H9 (cell line): ENCODE measurements around the gene ZNF469. TPM values are rescaled to one million over a fixed set of nuclear protein-coding genes. Genes with fewer than 3 reads are reported as not detected.

Experiments
- DNase-seq: peaks from one replicate; pipeline ENCODE4 v3.0.0-alpha.2; 2017
- H2AFZ ChIP-seq: one replicate; pipeline ENCODE4 v1.6.1; 2013; ENCODE audit warnings: mild to moderate bottlenecking, low read length, control low read depth, moderate library complexity
- H2AK5ac ChIP-seq: 2 replicates; pipeline ENCODE4 v1.6.1; 2013; ENCODE audit warnings: low read length, control low read depth, mixed read lengths; ENCODE audit not compliant: insufficient read length
- H2BK120ac ChIP-seq: one replicate; pipeline ENCODE4 v1.6.1; 2013; ENCODE audit warnings: low read depth, mild to moderate bottlenecking, low read length, control low read depth, inconsistent platforms; ENCODE audit not compliant: poor library complexity, severe bottlenecking
- H2BK12ac ChIP-seq: 2 replicates; pipeline ENCODE4 v1.6.1; 2013; ENCODE audit warnings: low read length, control low read depth, mixed read lengths, low read depth; ENCODE audit not compliant: insufficient read length
- H2BK15ac ChIP-seq: 2 replicates; pipeline ENCODE4 v1.6.1; 2013; ENCODE audit warnings: low read depth, low read length, control low read depth
- H2BK20ac ChIP-seq: one replicate; pipeline ENCODE4 v1.6.1; 2013; ENCODE audit warnings: low read depth, mild to moderate bottlenecking, low read length, control low read depth, inconsistent platforms; ENCODE audit not compliant: poor library complexity, severe bottlenecking
- H2BK5ac ChIP-seq: 2 replicates; pipeline ENCODE4 v1.6.1; 2013; ENCODE audit warnings: low read length, control low read depth, mixed read lengths; ENCODE audit not compliant: insufficient read length
- H3K14ac ChIP-seq: 2 replicates; pipeline ENCODE4 v1.6.1; 2013; ENCODE audit warnings: low read length, control low read depth; ENCODE audit not compliant: insufficient read depth
- H3K18ac ChIP-seq: 2 replicates; pipeline ENCODE4 v1.6.1; 2013; ENCODE audit warnings: low read depth, mild to moderate bottlenecking, mixed read lengths, low read length, control low read depth; ENCODE audit not compliant: insufficient read length
- H3K23ac ChIP-seq: 2 replicates; pipeline ENCODE4 v1.6.1; 2013; ENCODE audit warnings: low read length, control low read depth, mixed read lengths, low read depth; ENCODE audit not compliant: insufficient read length
- H3K23me2 ChIP-seq: 2 replicates; pipeline ENCODE4 v1.6.1; 2013; ENCODE audit warnings: low read depth, mild to moderate bottlenecking, mixed read lengths, low read length, control low read depth; ENCODE audit not compliant: insufficient read length, poor library complexity, severe bottlenecking
- H3K27ac ChIP-seq: 2 replicates; pipeline ENCODE4 v1.5.1; 2013; ENCODE audit warnings: low read length, control low read depth, mixed read lengths, low read depth; ENCODE audit not compliant: insufficient read length
- H3K27me3 ChIP-seq: 2 replicates; pipeline ENCODE4 v1.6.1; 2013; ENCODE audit warnings: low read length, control low read depth, inconsistent platforms; ENCODE audit not compliant: insufficient read depth
- H3K4ac ChIP-seq: 2 replicates; pipeline ENCODE4 v1.6.1; 2013; ENCODE audit warnings: low read depth, mild to moderate bottlenecking, control low read depth, inconsistent platforms, low read length, moderate library complexity
- H3K4me1 ChIP-seq: 2 replicates; pipeline ENCODE4 v1.6.1; 2013; ENCODE audit warnings: low read length, control low read depth, inconsistent platforms; ENCODE audit not compliant: insufficient read depth
- H3K4me2 ChIP-seq: 2 replicates; pipeline ENCODE4 v1.6.1; 2013; ENCODE audit warnings: low read length, control low read depth, mixed read lengths; ENCODE audit not compliant: insufficient read length, insufficient read depth
- H3K56ac ChIP-seq: 2 replicates; pipeline ENCODE4 v1.6.1; 2013; ENCODE audit warnings: low read depth, mild to moderate bottlenecking, mixed read lengths, low read length, control low read depth; ENCODE audit not compliant: insufficient read length
- H3K79me1 ChIP-seq: 2 replicates; pipeline ENCODE4 v1.6.1; 2013; ENCODE audit warnings: low read depth, mild to moderate bottlenecking, moderate library complexity, low read length, control low read depth, inconsistent platforms; ENCODE audit not compliant: insufficient read depth, poor library complexity, severe bottlenecking
- H3K79me2 ChIP-seq: 2 replicates; pipeline ENCODE4 v1.6.1; 2013; ENCODE audit warnings: low read length, control low read depth, inconsistent platforms; ENCODE audit not compliant: insufficient read depth
- H3K9ac ChIP-seq: 2 replicates; pipeline ENCODE4 v1.6.1; 2013; ENCODE audit warnings: low read length, control low read depth, mixed read lengths; ENCODE audit not compliant: insufficient read length; ENCODE audit errors: extremely low read depth
- H3K9me3 ChIP-seq: one replicate; pipeline ENCODE4 v1.6.1; 2013; ENCODE audit warnings: low read depth, low read length, inconsistent platforms; ENCODE audit not compliant: control insufficient read depth
- H3T11ph ChIP-seq: one replicate; pipeline ENCODE4 v1.6.1; 2013; ENCODE audit warnings: mild to moderate bottlenecking, low read length, control low read depth, inconsistent platforms
- H4K20me1 ChIP-seq: one replicate; pipeline ENCODE4 v1.6.1; 2013; ENCODE audit not compliant: control insufficient read depth, insufficient read length, insufficient read depth
- H4K5ac ChIP-seq: 2 replicates; pipeline ENCODE4 v1.6.1; 2013; ENCODE audit warnings: low read depth, mild to moderate bottlenecking, mixed read lengths, low read length, control low read depth; ENCODE audit not compliant: insufficient read length
- H4K8ac ChIP-seq: replicated peaks from 2 replicates; pipeline ENCODE4 v1.6.1; 2013; ENCODE audit warnings: low read length, control low read depth, mixed read lengths, low read depth; ENCODE audit not compliant: insufficient read length
- H4K91ac ChIP-seq: 2 replicates; pipeline ENCODE4 v1.6.1; 2013; ENCODE audit warnings: low read depth, mild to moderate bottlenecking, moderate library complexity, mixed read lengths, low read length, control low read depth; ENCODE audit not compliant: insufficient read length
- H3K27ac Mint-ChIP-seq, 3 experiments: 2 replicates in 2 of 3; 3 replicates in 1 of 3; pipeline ENCODE4 v1.8.0; 2020 to 2021; ENCODE audit warnings: mixed read lengths in 3 of 3, mild to moderate bottlenecking in 1 of 3, moderate library complexity in 1 of 3
- H3K27me3 Mint-ChIP-seq: 2 replicates; pipeline ENCODE4 v1.8.0; 2021; ENCODE audit warnings: low read depth, mild to moderate bottlenecking, moderate library complexity, mixed read lengths
- H3K36me3 Mint-ChIP-seq, 3 experiments: 2 replicates in 2 of 3; 3 replicates in 1 of 3; pipeline ENCODE4 v1.8.0; 2020 to 2021; ENCODE audit warnings: low read depth in 3 of 3, mixed read lengths in 3 of 3; ENCODE audit not compliant: insufficient read depth in 1 of 3
- H3K4me1 Mint-ChIP-seq, 2 experiments: 2 replicates each; pipeline ENCODE4 v1.8.0; 2020; ENCODE audit warnings: mixed read lengths in 2 of 2
- H3K4me3 Mint-ChIP-seq, 2 experiments: 2 replicates in 1 of 2; 3 replicates in 1 of 2; pipeline ENCODE4 v1.8.0; 2020 to 2021; ENCODE audit warnings: mild to moderate bottlenecking in 2 of 2, mixed read lengths in 2 of 2, moderate library complexity in 1 of 2
- H3K9me3 Mint-ChIP-seq, 2 experiments: 2 replicates in 1 of 2; 3 replicates in 1 of 2; pipeline ENCODE4 v1.8.0; 2020; ENCODE audit warnings: mild to moderate bottlenecking in 2 of 2, mixed read lengths in 2 of 2, moderate library complexity in 1 of 2
- CTCF ChIP-seq: fragments of 200-600 bp; sonication (generic); conservative IDR thresholded peaks from 3 replicates; pipeline ENCODE4 v1.8.0; 2021; ENCODE audit warnings: antibody characterized with exemption, mild to moderate bottlenecking
- WGBS: extraction: QIAGEN DNeasy Blood & Tissue Kit; methylation state at CpG from one replicate; pipeline ENCODE4 v1.1.7; 2013; ENCODE audit warnings: missing lambda C conversion rate, low lambda C conversion rate, mixed read lengths; ENCODE audit not compliant: insufficient read length; ENCODE audit errors: extremely low coverage; 5-methylcytosine and 5-hydroxymethylcytosine counted together
- total RNA-seq: library from RNA; stranded (reverse); gene quantifications from 2 replicates; pipeline ENCODE4 v1.2.1, GENCODE V29; 2021

Gene ZNF469
- total RNA-seq, 1 experiment from 2014 or later: 4.4 TPM

GRCh38 chr16:88422733-88423447 lies 40.1 kb downstream of the ZNF469 start:
- no CpG with 5 or more reads among the region's 3 CpGs for WGBS
- Mint-ChIP-seq H3K4me3 (no peak overlapping the region), H3K4me1 (no peaks in the 10 kb centered on the region), H3K27me3 (no peaks in the 10 kb centered on the region; the same call in 1 of the 2 replicates), H3K36me3 (no peaks in the 10 kb centered on the region), H3K9me3 (no peaks in the 10 kb centered on the region), H3K27ac (no peak overlapping the region)
- Histone ChIP-seq H3K27me3 (no peaks in the 10 kb centered on the region), H3K23ac (no peak overlapping the region), H2AFZ (no peak overlapping the region), H3K9me3 (no peaks in the 10 kb centered on the region), H3K23me2 (no peaks in the 10 kb centered on the region), H4K8ac (no peak overlapping the region), H2BK5ac (no peak overlapping the region), H2BK12ac (no peak overlapping the region), H2AK5ac (no peak overlapping the region), H2BK120ac (no peak overlapping the region), H3K18ac (no peak overlapping the region), H4K91ac (no peak overlapping the region), H2BK20ac (no peak overlapping the region), H3K4ac (no peak overlapping the region), H3K4me2 (no peak overlapping the region), H4K20me1 (no peaks in the 10 kb centered on the region), H4K5ac (no peak overlapping the region), H2BK15ac (no peak overlapping the region), H3K14ac (no peak overlapping the region), H3K79me1 (no peaks in the 10 kb centered on the region), H3K4me1 (no peaks in the 10 kb centered on the region), H3K27ac (no peak overlapping the region), H3K56ac (no peak overlapping the region), H3K79me2 (no peaks in the 10 kb centered on the region), H3K9ac (no peak overlapping the region), H3T11ph (no peak overlapping the region)
- no peak for TF ChIP-seq CTCF
- DNase-seq: no peak
